GM12878 (cell line): ENCODE data around the gene BICC1. TPM values are rescaled to one million over a fixed set of nuclear protein-coding genes. Genes with fewer than 3 reads are reported as not detected.

Experiments
- ATAC-seq: fragments of 200-7000 bp; cut with Tn5 transposase; 3 replicates; pipeline ENCODE4 v1.9.1; 2020; ENCODE audit warnings: mild to moderate bottlenecking, moderate library complexity
- BruUV-seq: library from RNA; stranded (reverse); fragments of 400-500 nt; replicated peaks from 2 replicates; lab custom pipeline; 2021; lab: Mats Ljungman, UMichigan
- CTCF ChIA-PET: fragments of 300-600 bp; sonication (Branson Sonifier 250); formaldehyde crosslinking; extraction: SDS; loops from one replicate; lab custom pipeline; 2021; ENCODE audit warnings: inconsistent platforms; lab: Yijun Ruan, JAX
- POLR2A ChIA-PET: fragments of 350-600 bp; formaldehyde crosslinking; extraction: SDS; loops from one replicate; lab custom pipeline; 2021; ENCODE audit warnings: inconsistent platforms; lab: Charles Lee
- RAD21 ChIA-PET: fragments of 300-600 bp; sonication (Branson Sonifier 250); formaldehyde crosslinking; loops from one replicate; lab custom pipeline; 2023; ENCODE audit warnings: antibody characterized with exemption; ENCODE audit not compliant: unreplicated experiment; lab: Charles Lee
- SMC1A ChIA-PET: fragments of 300-600 bp; sonication (Branson Sonifier 250); formaldehyde crosslinking; loops from one replicate; lab custom pipeline; 2023; ENCODE audit not compliant: unreplicated experiment, uncharacterized antibody; lab: Charles Lee
- DNase-seq: peaks from one replicate; pipeline ENCODE4 v3.0.0-alpha.2; 2011; ENCODE audit warnings: low read depth, low spot score
- FAIRE-seq: peaks from 3 replicates; lab custom pipeline; 2011; peaks lifted over from hg19 to GRCh38; lab: Jason Lieb, UNC
- H2AFZ ChIP-seq: 2 replicates; pipeline ENCODE4 v1.6.0; 2011; ENCODE audit warnings: low read depth, low read length, control low read depth; ENCODE audit not compliant: control insufficient read depth
- H3K27ac ChIP-seq: 2 replicates; pipeline ENCODE4 v1.5.1; 2011; ENCODE audit warnings: control low read depth; ENCODE audit not compliant: control insufficient read depth, insufficient read depth
- H3K27me3 ChIP-seq, 2 experiments: replicated peaks in 1 of 2; 2 replicates each; pipeline versions ENCODE4 v1.6.0 to v1.6.1; 2011; ENCODE audit warnings: low read length in 1 of 2; ENCODE audit not compliant: control insufficient read depth in 2 of 2, insufficient read depth in 2 of 2
- H3K36me3 ChIP-seq, 2 experiments: 2 replicates each; pipeline ENCODE4 v1.5.1; 2011; ENCODE audit warnings: low read length in 1 of 2; ENCODE audit not compliant: control insufficient read depth in 2 of 2, insufficient read depth in 2 of 2
- H3K4me1 ChIP-seq: 2 replicates; pipeline ENCODE4 v1.6.1; 2011; ENCODE audit warnings: mild to moderate bottlenecking, low read length, moderate library complexity, mixed read lengths; ENCODE audit not compliant: control insufficient read depth, insufficient read depth
- H3K4me2 ChIP-seq: 2 replicates; pipeline ENCODE4 v1.6.0; 2011; ENCODE audit warnings: control low read depth; ENCODE audit not compliant: control insufficient read depth, insufficient read depth
- H3K4me3 ChIP-seq: fragments of 200-600 bp; sonication (generic); 2 replicates; pipeline ENCODE4 v1.5.1; 2016
- H3K79me2 ChIP-seq: 2 replicates; pipeline ENCODE4 v1.6.0; 2011; ENCODE audit warnings: low read length; ENCODE audit not compliant: control insufficient read depth, insufficient read depth
- H3K9ac ChIP-seq: 2 replicates; pipeline ENCODE4 v1.8.0; 2011; ENCODE audit warnings: low read length, control low read depth, mixed read lengths; ENCODE audit not compliant: control insufficient read depth, insufficient read depth
- H3K9me3 ChIP-seq: replicated peaks from 3 replicates; pipeline ENCODE4 v1.5.1; 2011; ENCODE audit warnings: mild to moderate bottlenecking, low read length; ENCODE audit not compliant: control insufficient read depth, insufficient read depth
- H4K20me1 ChIP-seq: 2 replicates; pipeline ENCODE4 v1.6.0; 2011; ENCODE audit not compliant: control insufficient read depth, insufficient read depth
- BCL11A ChIP-seq: IDR thresholded peaks from 2 replicates; pipeline ENCODE4 v1.6.1; 2011; ENCODE audit warnings: low read depth, low read length
- BCL3 ChIP-seq: IDR thresholded peaks from 2 replicates; pipeline ENCODE4 v1.6.1; 2011; ENCODE audit warnings: borderline replicate concordance, low read depth, mild to moderate bottlenecking, moderate library complexity, low read length; ENCODE audit not compliant: insufficient read depth, poor library complexity, severe bottlenecking
- CTCF ChIP-seq, 3 experiments: IDR thresholded peaks in 2 of 3; conservative IDR thresholded peaks in 1 of 3; 2 replicates each; pipeline ENCODE4 v1.5.1; 2011; ENCODE audit warnings: low read depth in 3 of 3, low read length in 3 of 3, mild to moderate bottlenecking in 3 of 3, control low read depth in 2 of 3, moderate library complexity in 2 of 3, inconsistent platforms in 1 of 3, mixed read lengths in 1 of 3; ENCODE audit not compliant: control insufficient read depth in 2 of 3, insufficient read depth in 1 of 3; ENCODE audit errors: extremely low read depth in 1 of 3
- HDGF ChIP-seq: fragments of 450-650 bp; IDR thresholded peaks from 2 replicates; pipeline ENCODE4 v1.6.1; 2016; ENCODE audit warnings: antibody characterized with exemption
- MEF2B ChIP-seq: fragments of 450-650 bp; IDR thresholded peaks from 2 replicates; pipeline ENCODE4 v1.6.1; 2018; ENCODE audit warnings: mild to moderate bottlenecking, moderate library complexity; ENCODE audit not compliant: partially characterized antibody, poor library complexity, severe bottlenecking
- MLLT1 ChIP-seq: fragments of 450-650 bp; IDR thresholded peaks from 2 replicates; pipeline ENCODE4 v1.6.1; 2016; ENCODE audit warnings: mild to moderate bottlenecking
- MTA2 ChIP-seq: fragments of 450-650 bp; IDR thresholded peaks from 2 replicates; pipeline ENCODE4 v1.6.1; 2016; ENCODE audit warnings: low read depth, mild to moderate bottlenecking, moderate library complexity
- SREBF1 ChIP-seq: IDR thresholded peaks from 2 replicates; pipeline ENCODE4 v1.6.1; 2012; ENCODE audit warnings: mild to moderate bottlenecking, low read length
- STAT1 ChIP-seq: fragments of 450-650 bp; conservative IDR thresholded peaks from 2 replicates; pipeline ENCODE4 v1.6.1; 2014; ENCODE audit warnings: antibody characterized with exemption, mild to moderate bottlenecking
- TCF7 ChIP-seq: IDR thresholded peaks from 2 replicates; pipeline ENCODE4 v1.6.1; 2014; ENCODE audit warnings: antibody characterized with exemption, borderline replicate concordance
- USF2 ChIP-seq: IDR thresholded peaks from 2 replicates; pipeline ENCODE4 v1.6.1; 2011; ENCODE audit warnings: low read depth, low read length, improper control_type of control experiment, borderline replicate concordance
- ZBTB40 ChIP-seq: fragments of 450-650 bp; IDR thresholded peaks from 2 replicates; pipeline ENCODE4 v1.6.1; 2016; ENCODE audit warnings: mild to moderate bottlenecking, moderate library complexity, borderline replicate concordance
- ZNF207 ChIP-seq: fragments of 450-650 bp; IDR thresholded peaks from 2 replicates; pipeline ENCODE4 v1.6.1; 2014; ENCODE audit warnings: antibody characterized with exemption, mild to moderate bottlenecking, borderline replicate concordance
- ZNF622 ChIP-seq: fragments of 450-650 bp; IDR thresholded peaks from 2 replicates; pipeline ENCODE4 v1.6.1; 2017; ENCODE audit warnings: mild to moderate bottlenecking, inconsistent platforms
- WGBS: methylation state at CpG from one replicate; pipeline ENCODE4 v1.1.6; 2016; ENCODE audit warnings: low lambda C conversion rate; ENCODE audit not compliant: insufficient replicate concordance, insufficient coverage; ENCODE audit errors: missing lambda C conversion rate; 5-methylcytosine and 5-hydroxymethylcytosine counted together
- in situ Hi-C: fragments of 300-500 bp; cut with MboI; formaldehyde crosslinking; loops from 9 replicates; pipeline ENCODE4 v1.14.3; 2018; ENCODE audit warnings: mixed read lengths
- intact Hi-C: fragments of 100-400 bp; cut with micrococcal nuclease; formaldehyde crosslinking; loops from one replicate; pipeline ENCODE4 v1.14.2; 2022; ENCODE audit not compliant: unreplicated experiment
- polyA plus RNA-seq, 11 experiments: library from polyadenylated mRNA; depleted of rRNA in 4 of 11; unstranded in 6 of 11; stranded (reverse) in 5 of 11; fragments of >200 nt; fragmentation: Nextera tagmentation in 4 of 11; fragmentation: Illumina TruSeq in 1 of 11; extraction: Ambion mirVana in 4 of 11; extraction: Trizol in 1 of 11; gene quantifications; 1 replicate in 1 of 11; 2 replicates in 10 of 11; pipeline versions ENCODE4 v1.2.1 to v1.2.3, GENCODE V29; 2011 to 2016; ENCODE audit warnings: inconsistent platforms in 2 of 11, missing spikeins in 2 of 11, low read depth in 1 of 11
- total RNA-seq, 4 experiments: library from RNA; depleted of rRNA in 3 of 4; stranded (reverse); fragments of >200 nt in 3 of 4; fragmentation: Illumina TruSeq in 1 of 4; extraction: Trizol in 1 of 4; gene quantifications; 2 replicates each; pipeline versions ENCODE4 v1.2.1 to v1.2.3, GENCODE V29; 2013 to 2021

Gene BICC1
- total and polyA plus RNA-seq, 10 of the 15 experiments (the other 5 are each of a cell fraction or from before 2014, with no cell fraction given): 0.01 to 0.10 (median 0.04) TPM; not detected in 5

- no peaks in the 10 kb centered on the region for H3K9me3 ChIP-seq
- intact Hi-C loops (no loop called here), in situ Hi-C loops (no loop called here)
- no peaks in the 10 kb centered on the region for H3K4me1 ChIP-seq
- H4K20me1 ChIP-seq: no peaks in the 10 kb centered on the region
- no peak overlapping the region for H3K9ac ChIP-seq
- FAIRE-seq (no peak), DNase-seq (no peak), ATAC-seq (no peak)
- ChIA-PET POLR2A (no interaction called here), SMC1A (no interaction called here), CTCF (no interaction called here), RAD21 (no interaction called here)
- 0 out of 4 replicates have a peak, but pooled peaks cover 0 to 2% of the 10 kb centered on the region in 2 experiments for H3K27me3 ChIP-seq
- no TSS peak for BruUV-seq
- no peaks in the 10 kb centered on the region for H3K36me3 ChIP-seq
- no peak overlapping the region for H2AFZ ChIP-seq
- no peaks in the 10 kb centered on the region for H3K79me2 ChIP-seq
- 33% methylated on average over 2 of the region's 2 CpGs for WGBS
- H3K27ac ChIP-seq: no peak overlapping the region
- H3K4me2 ChIP-seq: no peak overlapping the region
- H3K4me3 ChIP-seq: no peak overlapping the region
- TF ChIP-seq SREBF1: no peak
- no peak for TF ChIP-seq MEF2B
- TF ChIP-seq MLLT1: no peak
- TF ChIP-seq USF2: no peak
- TF ChIP-seq BCL11A: no peak
- no peak for TF ChIP-seq HDGF
- TF ChIP-seq MTA2: no peak
- TF ChIP-seq BCL3: no peak
- TF ChIP-seq ZBTB40: no peak
- no peak for TF ChIP-seq STAT1
- TF ChIP-seq CTCF (IDR thresholded peaks at IDR 0.05 in 2 of 3, conservative IDR thresholded peaks at IDR 0.05 in 1 of 3; ENCODE audit: control insufficient read depth in 2 of 3, extremely low read depth in 1 of 3, insufficient read depth in 1 of 3, low read depth in 3 of 3, low read length in 3 of 3): no peak
- no peak for TF ChIP-seq ZNF207
- no peak for TF ChIP-seq TCF7
- no peak for TF ChIP-seq ZNF622
These were observed 202.4 kb downstream of the BICC1 start for GRCh38 chr10:58715061-58715460.
